CD4-positive, alpha-beta T cell (primary cell): ENCODE results near the gene GNG7. TPM values are rescaled to one million over a fixed set of nuclear protein-coding genes. Genes with fewer than 3 reads are reported as not detected.

Source experiments
- ATAC-seq: fragments of 200-7000 bp; cut with Tn5 transposase; one replicate; pipeline ENCODE4 v1.10.0; 2022; ENCODE audit warnings: mild to moderate bottlenecking; ENCODE audit not compliant: poor library complexity
- CTCF ChIA-PET: fragments of 350-600 bp; sonication (Branson Sonifier 250); formaldehyde crosslinking; loops from one replicate; lab custom pipeline; 2021; ENCODE audit warnings: antibody characterized with exemption, inconsistent platforms; lab: Charles Lee
- POLR2A ChIA-PET: fragments of 350-600 bp; sonication (Branson Sonifier 250); formaldehyde crosslinking; loops from one replicate; lab custom pipeline; 2021; ENCODE audit warnings: antibody characterized with exemption, inconsistent platforms; lab: Charles Lee
- DNase-seq, 14 experiments: peaks; one replicate each; pipeline ENCODE4 v3.0.0-alpha.2; 2013 to 2020; ENCODE audit warnings: mixed read lengths in 2 of 14
- H3K27ac ChIP-seq, 2 donors: one replicate each; pipeline versions ENCODE4 v1.5.1 to v1.7.0; 2013; ENCODE audit warnings: low read length in 2 of 2, low read depth in 1 of 2, mild to moderate bottlenecking in 1 of 2
- H3K27me3 ChIP-seq, 2 experiments: 1 replicate in 1 of 2; 2 replicates in 1 of 2; pipeline versions ENCODE4 v1.6.1 to v1.7.0; 2013; ENCODE audit warnings: low read length in 2 of 2, control low read depth in 1 of 2, mild to moderate bottlenecking in 1 of 2, moderate library complexity in 1 of 2; ENCODE audit not compliant: insufficient read depth in 2 of 2, control insufficient read depth in 1 of 2
- H3K36me3 ChIP-seq: one replicate; pipeline ENCODE4 v1.6.1; 2013; ENCODE audit warnings: low read length, control low read depth; ENCODE audit not compliant: insufficient read depth
- H3K4me1 ChIP-seq: one replicate; pipeline ENCODE4 v1.6.1; 2013; ENCODE audit warnings: low read length, control low read depth; ENCODE audit not compliant: insufficient read depth
- H3K4me3 ChIP-seq: one replicate; pipeline ENCODE4 v1.5.1; 2013; ENCODE audit warnings: mild to moderate bottlenecking, low read length, moderate library complexity
- H3K9me3 ChIP-seq, 2 experiments: 1 replicate in 1 of 2; 2 replicates in 1 of 2; pipeline versions ENCODE4 v1.6.1 to v1.7.0; 2013; ENCODE audit warnings: low read length in 2 of 2, mild to moderate bottlenecking in 2 of 2, control low read depth in 1 of 2, moderate library complexity in 1 of 2; ENCODE audit not compliant: control insufficient read depth in 1 of 2, insufficient read depth in 1 of 2
- H3K27ac Mint-ChIP-seq: one replicate; pipeline ENCODE4 v1.8.0; 2020; ENCODE audit warnings: mixed read lengths
- H3K27me3 Mint-ChIP-seq: one replicate; pipeline ENCODE4 v1.8.0; 2021; ENCODE audit warnings: mixed read lengths
- H3K36me3 Mint-ChIP-seq: one replicate; pipeline ENCODE4 v1.8.0; 2021; ENCODE audit warnings: low read depth, mixed read lengths
- H3K4me1 Mint-ChIP-seq: one replicate; pipeline ENCODE4 v1.8.0; 2021; ENCODE audit warnings: low read depth, mixed read lengths
- H3K4me3 Mint-ChIP-seq: one replicate; pipeline ENCODE4 v1.8.0; 2020; ENCODE audit warnings: mild to moderate bottlenecking, mixed read lengths
- H3K9me3 Mint-ChIP-seq: one replicate; pipeline ENCODE4 v1.8.0; 2020; ENCODE audit warnings: mixed read lengths
- CTCF ChIP-seq: fragments of 200-600 bp; IDR thresholded peaks from one replicate; pipeline ENCODE4 v1.8.0; 2022; ENCODE audit warnings: antibody characterized with exemption, mild to moderate bottlenecking
- intact Hi-C, 2 experiments: fragments of 100-400 bp; cut with DNase I in 1 of 2; cut with micrococcal nuclease in 1 of 2; formaldehyde crosslinking; loops; one replicate each; pipeline versions ENCODE4 v1.15.1 to v1.9.0; 2023 to 2025; cut with DNase I, micrococcal nuclease
- total RNA-seq, 174 experiments: library from RNA in 2 of 174; stranded (reverse) in 2 of 174; gene quantifications; one replicate each; pipeline ENCODE4 v1.2.3 and lab custom pipeline; 2021 to 2026

GNG7 gene
- total RNA-seq, 2 experiments from 2014 or later = 5.2 to 5.7 TPM

DNA sequence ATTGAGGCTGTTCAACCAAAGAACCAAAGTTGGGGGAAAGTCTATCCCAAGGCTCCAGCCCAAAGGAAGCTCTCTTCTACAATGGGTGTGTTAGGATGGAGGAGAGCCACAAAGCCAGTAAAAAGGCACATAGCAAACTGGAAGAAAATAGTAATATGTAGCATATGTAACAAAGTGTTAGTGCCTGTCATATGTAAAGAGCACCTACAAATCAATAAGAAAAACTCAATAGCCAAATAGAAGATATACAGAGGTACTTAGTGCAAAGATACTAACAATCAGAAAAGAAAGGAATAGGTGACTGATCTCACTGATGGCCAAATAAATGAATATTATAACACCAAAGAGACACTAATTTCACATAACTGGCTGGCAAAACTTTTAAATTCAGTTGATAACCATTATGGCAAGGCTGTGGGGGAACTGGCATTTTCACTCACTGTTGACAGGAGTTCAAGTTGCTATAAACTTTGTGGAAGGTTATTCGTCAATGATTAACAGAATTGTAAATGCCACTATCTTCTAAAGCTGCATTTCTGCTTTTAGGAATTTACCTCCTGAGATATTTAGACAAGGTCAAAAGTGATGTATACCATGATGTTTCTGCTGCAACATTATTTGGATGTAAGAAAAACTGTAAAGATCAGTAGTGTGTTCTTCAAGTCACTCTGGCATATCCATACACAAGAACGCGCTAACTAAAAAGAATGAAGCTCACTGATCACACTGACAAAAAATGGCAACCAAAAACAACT is 110.8 kb downstream of the GNG7 start:
- ChIA-PET CTCF (interaction anchor here (0.9 kb wide), 1 partner anchor 45 kb away, joined by 3 read pairs; no protein-coding TSS in a partner anchor), POLR2A (no interaction called here)
- H3K36me3 ChIP-seq = no peaks in the 10 kb centered on the region
- H3K27ac ChIP-seq = no peak overlapping the region
- no peaks in the 10 kb centered on the region for H3K4me1 ChIP-seq
- H3K4me3 Mint-ChIP-seq = no peak overlapping the region
- no peaks in the 10 kb centered on the region for H3K9me3 Mint-ChIP-seq
- H3K9me3 ChIP-seq = no peaks in the 10 kb centered on the region
- no peaks in the 10 kb centered on the region for H3K27me3 ChIP-seq
- H3K4me3 ChIP-seq = no peak overlapping the region
- TF ChIP-seq CTCF = no peak
- no peaks in the 10 kb centered on the region for H3K4me1 Mint-ChIP-seq
- ATAC-seq = no peak
- H3K27me3 Mint-ChIP-seq = no peaks in the 10 kb centered on the region
- H3K36me3 Mint-ChIP-seq = no peaks in the 10 kb centered on the region
- H3K27ac Mint-ChIP-seq = no peak overlapping the region
- intact Hi-C loops = no loop called here
- DNase-seq = no peak

GRCh38 chr19:2590630-2591399 is 111.7 kb downstream of the GNG7 start:
- no peak overlapping the region for H3K27ac Mint-ChIP-seq

GRCh38 chr19:2589441-2589840 is 113.1 kb downstream of the GNG7 start:
- ATAC-seq = no peak
- DNase-seq = no peak
- intact Hi-C loops = no loop called here
- no peaks in the 10 kb centered on the region for H3K9me3 Mint-ChIP-seq
- H3K4me1 ChIP-seq = no peaks in the 10 kb centered on the region
- no peaks in the 10 kb centered on the region for H3K9me3 ChIP-seq
- no peaks in the 10 kb centered on the region for H3K36me3 ChIP-seq
- no peak overlapping the region for H3K4me3 Mint-ChIP-seq
- ChIA-PET POLR2A (no interaction called here), CTCF (no interaction called here)
- no peak for TF ChIP-seq CTCF
- no peak overlapping the region for H3K27ac Mint-ChIP-seq
- H3K4me3 ChIP-seq = no peak overlapping the region
- H3K27me3 ChIP-seq = no peaks in the 10 kb centered on the region
- H3K4me1 Mint-ChIP-seq = no peaks in the 10 kb centered on the region
- H3K27ac ChIP-seq = no peak overlapping the region
- no peaks in the 10 kb centered on the region for H3K27me3 Mint-ChIP-seq
- H3K36me3 Mint-ChIP-seq = no peaks in the 10 kb centered on the region

More at GRCh38 chr19:2590630-2591399, 111.7 kb downstream of the GNG7 start:
- no peaks in the 10 kb centered on the region for H3K9me3 ChIP-seq
- DNase-seq (no peak), ATAC-seq (no peak)
- TF ChIP-seq CTCF = no peak
- H3K4me3 Mint-ChIP-seq = no peak overlapping the region
- ChIA-PET CTCF (no interaction called here), POLR2A (no interaction called here)
- H3K36me3 ChIP-seq = no peaks in the 10 kb centered on the region
- no peaks in the 10 kb centered on the region for H3K36me3 Mint-ChIP-seq
- no peak overlapping the region for H3K27ac ChIP-seq
- no peaks in the 10 kb centered on the region for H3K9me3 Mint-ChIP-seq
- H3K4me3 ChIP-seq = no peak overlapping the region
- H3K27me3 ChIP-seq = no peaks in the 10 kb centered on the region
- H3K4me1 ChIP-seq = no peaks in the 10 kb centered on the region
- intact Hi-C loops = no loop called here
- H3K4me1 Mint-ChIP-seq = no peaks in the 10 kb centered on the region
- no peaks in the 10 kb centered on the region for H3K27me3 Mint-ChIP-seq
